ENCODE data around the gene SLC16A10.

DNA sequence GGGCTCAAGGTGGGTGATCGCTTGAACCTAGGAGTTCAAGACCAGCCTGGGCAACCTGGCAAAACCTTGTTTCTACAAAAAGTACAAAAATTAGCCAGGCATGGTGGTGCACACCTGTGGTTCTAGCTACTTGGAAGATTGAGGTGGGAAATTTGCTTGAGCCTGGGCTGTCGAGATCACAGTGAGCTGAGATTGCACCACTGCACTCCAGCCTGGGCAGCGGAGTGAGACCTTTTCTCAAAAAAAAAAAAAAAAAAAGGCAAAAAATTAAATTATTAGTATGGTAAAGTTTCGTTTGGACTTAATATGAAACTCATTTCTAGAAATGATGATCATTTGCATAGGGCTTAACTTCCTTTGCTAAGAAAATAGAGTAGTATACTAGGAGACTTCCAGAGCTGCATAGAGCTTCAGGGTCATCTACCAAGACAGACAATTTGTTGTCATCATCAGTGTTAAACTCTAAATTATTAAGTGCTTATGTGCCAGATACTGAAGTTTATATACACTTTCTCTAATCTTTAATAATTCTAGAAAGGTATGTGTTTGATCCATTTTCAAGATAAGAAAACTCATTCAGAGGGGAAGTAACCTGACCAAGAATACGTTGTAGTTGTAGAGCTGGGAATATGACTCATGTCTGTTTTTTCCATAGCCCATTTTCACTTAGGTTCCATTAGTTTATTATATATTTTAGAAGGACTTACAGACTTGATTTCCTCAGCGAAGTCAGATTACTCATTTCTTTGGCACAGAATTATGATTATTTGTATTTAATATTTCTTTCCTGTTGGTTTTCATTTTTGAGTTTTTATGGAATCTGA lies 84.5 kb downstream of the SLC16A10 start:
- TF ChIP-seq EZH2 (IDR thresholded peaks at IDR 0.05; ENCODE audit: borderline replicate concordance, low read length), result no peak
- TF ChIP-seq, protein P1, sequence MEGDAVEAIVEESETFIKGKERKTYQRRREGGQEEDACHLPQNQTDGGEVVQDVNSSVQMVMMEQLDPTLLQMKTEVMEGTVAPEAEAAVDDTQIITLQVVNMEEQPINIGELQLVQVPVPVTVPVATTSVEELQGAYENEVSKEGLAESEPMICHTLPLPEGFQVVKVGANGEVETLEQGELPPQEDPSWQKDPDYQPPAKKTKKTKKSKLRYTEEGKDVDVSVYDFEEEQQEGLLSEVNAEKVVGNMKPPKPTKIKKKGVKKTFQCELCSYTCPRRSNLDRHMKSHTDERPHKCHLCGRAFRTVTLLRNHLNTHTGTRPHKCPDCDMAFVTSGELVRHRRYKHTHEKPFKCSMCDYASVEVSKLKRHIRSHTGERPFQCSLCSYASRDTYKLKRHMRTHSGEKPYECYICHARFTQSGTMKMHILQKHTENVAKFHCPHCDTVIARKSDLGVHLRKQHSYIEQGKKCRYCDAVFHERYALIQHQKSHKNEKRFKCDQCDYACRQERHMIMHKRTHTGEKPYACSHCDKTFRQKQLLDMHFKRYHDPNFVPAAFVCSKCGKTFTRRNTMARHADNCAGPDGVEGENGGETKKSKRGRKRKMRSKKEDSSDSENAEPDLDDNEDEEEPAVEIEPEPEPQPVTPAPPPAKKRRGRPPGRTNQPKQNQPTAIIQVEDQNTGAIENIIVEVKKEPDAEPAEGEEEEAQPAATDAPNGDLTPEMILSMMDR (IDR thresholded peaks at IDR 0.05; ENCODE audit: low read length), result no peak
